ENCODE measurements around the gene TMC1. TPM values are rescaled to one million over a fixed set of nuclear protein-coding genes. Genes with fewer than 3 reads are reported as not detected.
"Not testable (repeated sequence)": the region's sequence is repeated elsewhere in the genome, so short reads cannot be mapped to it uniquely, and the experiment has no call there.

Gene TMC1
- not detected in 2 replicates for total RNA-seq (2014; rRNA removed; shearing (Covaris generic))

DNA sequence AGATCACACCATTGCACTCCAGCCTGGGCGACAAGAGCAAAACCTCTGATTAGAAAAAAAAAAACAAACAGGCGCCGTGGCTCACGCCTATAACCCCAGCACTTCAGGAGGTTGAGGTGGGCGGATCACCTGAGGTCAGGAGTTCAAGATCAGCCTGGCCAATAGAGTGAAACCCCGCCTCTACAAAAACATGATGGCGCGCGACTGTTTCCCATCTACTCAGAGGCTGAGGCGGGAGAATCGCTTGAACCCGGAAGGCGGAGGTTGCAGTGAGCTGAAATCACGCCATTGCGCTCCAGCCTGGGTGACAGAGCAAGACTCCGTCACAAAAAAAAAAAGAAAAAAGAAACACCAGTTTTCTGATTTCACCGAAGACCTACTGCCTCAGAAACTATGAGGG, at the start of gene TMC1:
TMC1 (plus strand) TSS at position 193 of the 400 bp plus-strand sequence. CDS start 127,041 bp downstream, outside the sequence.
- not testable (repeated sequence) for H3K9me3 ChIP-seq (replicated peaks); H3K36me3 ChIP-seq; H3K4me3 ChIP-seq; H3K27me3 ChIP-seq; DNase-seq; H3K4me1 ChIP-seq; H3K27ac ChIP-seq

DNA sequence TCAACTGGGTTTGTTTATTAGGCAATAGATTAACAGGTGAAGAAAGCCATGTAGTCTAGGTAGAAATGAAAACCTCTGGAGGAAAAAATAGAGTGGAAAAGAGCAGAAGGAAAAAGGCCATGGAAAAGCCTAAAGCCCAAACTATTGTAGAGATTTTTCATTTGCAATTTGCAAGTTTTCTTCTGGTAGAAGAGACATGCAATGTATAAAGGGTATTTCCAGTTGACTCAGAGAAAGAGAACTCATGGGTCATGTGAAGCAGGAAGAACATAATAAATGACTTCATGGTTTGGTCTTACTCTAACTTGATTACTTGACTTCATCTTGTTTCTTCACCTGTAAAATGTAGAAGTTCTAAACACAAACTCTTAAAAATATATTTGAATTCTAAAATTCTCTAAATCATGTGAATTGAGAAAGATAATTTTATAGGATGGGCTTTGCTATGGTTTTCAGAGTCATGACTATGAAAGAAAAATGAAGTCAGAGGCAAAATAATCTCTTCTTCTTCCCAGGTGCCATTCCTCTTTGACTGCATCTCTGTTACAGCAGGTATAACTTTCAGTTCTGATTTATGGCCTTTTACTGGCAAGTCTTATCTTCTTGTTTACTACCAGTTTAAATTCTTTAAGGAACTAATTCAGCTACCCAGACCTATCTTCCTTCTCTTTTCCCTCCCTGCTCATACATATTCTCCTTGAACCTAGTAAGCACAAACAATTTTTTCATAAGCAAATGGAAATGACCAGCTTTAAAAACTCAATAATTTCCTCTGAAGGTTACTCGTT, 47.7 kb upstream of the TMC1 start:
- H3K36me3 ChIP-seq, result no peaks in the 10 kb centered on the region
- H3K4me3 ChIP-seq, result no peak overlapping the region
- no peak for DNase-seq
- H3K27ac ChIP-seq, result no peak overlapping the region
- peaks cover 21% of the 10 kb centered on the region for H3K4me1 ChIP-seq
- H3K9me3 ChIP-seq (replicated peaks), result no peaks in the 10 kb centered on the region
- no peaks in the 10 kb centered on the region for H3K27me3 ChIP-seq

GRCh38 chr9:72474676-72475075, 46.7 kb upstream of the TMC1 start:
- Histone ChIP-seq H3K4me1 (peaks cover 15% of the 10 kb centered on the region; the same call in 1 of the 2 replicates), H3K27ac (no peak overlapping the region)

DNA sequence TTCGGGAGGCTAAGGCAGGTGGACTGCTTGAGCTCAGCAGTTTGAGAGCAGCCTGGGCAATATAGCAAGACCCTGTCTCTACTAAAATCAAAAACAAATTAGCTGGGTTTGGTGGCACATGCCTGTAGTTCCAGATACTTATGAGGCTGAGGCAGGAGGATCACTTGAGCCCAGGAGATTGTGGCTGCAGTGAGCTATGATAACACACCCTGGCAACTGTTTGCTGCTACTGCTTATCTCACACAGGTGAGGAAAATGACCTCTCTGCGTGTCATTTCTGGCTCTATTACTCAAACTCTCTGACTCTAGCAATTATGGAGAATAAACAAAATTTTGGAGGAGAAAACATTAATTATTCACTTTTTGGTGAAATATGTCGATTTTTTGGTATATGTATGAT, 45.3 kb upstream of the TMC1 start:
- no peaks in the 10 kb centered on the region for H3K36me3 ChIP-seq
- no peak overlapping the region for H3K4me3 ChIP-seq
- no peaks in the 10 kb centered on the region for H3K27me3 ChIP-seq
- H3K9me3 ChIP-seq (replicated peaks), result no peaks in the 10 kb centered on the region
- no peak for DNase-seq
- no peak overlapping the region for H3K27ac ChIP-seq
- H3K4me1 ChIP-seq, result peaks cover 15% of the 10 kb centered on the region; the same call in 1 of the 2 replicates

More at GRCh38 chr9:72474676-72475075, 46.7 kb upstream of the TMC1 start:
- Histone ChIP-seq H3K36me3 (no peaks in the 10 kb centered on the region), H3K4me3 (no peak overlapping the region), H3K27me3 (no peaks in the 10 kb centered on the region), H3K9me3 (replicated peaks) (no peaks in the 10 kb centered on the region)
- DNase-seq, result no peak

- Histone ChIP-seq H3K36me3 (no peaks in the 10 kb centered on the region), H3K27me3 (no peaks in the 10 kb centered on the region), H3K9me3 (replicated peaks) (no peaks in the 10 kb centered on the region), H3K4me3 (no peak overlapping the region), H3K27ac (no peak overlapping the region), H3K4me1 (peaks cover 15% of the 10 kb centered on the region; the same call in 1 of the 2 replicates)
- DNase-seq, result no peak
Observed at GRCh38 chr9:72476617-72477437, 44.6 kb upstream of the TMC1 start.

- peak in 1 of 2 experiments; percentile 41 for DNase-seq
- H3K27me3 ChIP-seq, result no peaks in the 10 kb centered on the region
- no peaks in the 10 kb centered on the region for H3K36me3 ChIP-seq
- H3K9me3 ChIP-seq (replicated peaks), result no peaks in the 10 kb centered on the region
- H3K4me3 ChIP-seq, result no peak overlapping the region
- no peak overlapping the region for H3K27ac ChIP-seq
- H3K4me1 ChIP-seq, result peaks cover 15% of the 10 kb centered on the region; the same call in 1 of the 2 replicates
Observed at GRCh38 chr9:72477930-72478518, 43.4 kb upstream of the TMC1 start.

GRCh38 chr9:72478966-72479365, 42.4 kb upstream of the TMC1 start:
- Histone ChIP-seq H3K9me3 (replicated peaks) (no peaks in the 10 kb centered on the region), H3K4me1 (peaks cover 15% of the 10 kb centered on the region; the same call in 1 of the 2 replicates), H3K36me3 (no peaks in the 10 kb centered on the region), H3K27me3 (no peaks in the 10 kb centered on the region), H3K27ac (no peak overlapping the region), H3K4me3 (no peak overlapping the region)
- DNase-seq, result no peak

DNA sequence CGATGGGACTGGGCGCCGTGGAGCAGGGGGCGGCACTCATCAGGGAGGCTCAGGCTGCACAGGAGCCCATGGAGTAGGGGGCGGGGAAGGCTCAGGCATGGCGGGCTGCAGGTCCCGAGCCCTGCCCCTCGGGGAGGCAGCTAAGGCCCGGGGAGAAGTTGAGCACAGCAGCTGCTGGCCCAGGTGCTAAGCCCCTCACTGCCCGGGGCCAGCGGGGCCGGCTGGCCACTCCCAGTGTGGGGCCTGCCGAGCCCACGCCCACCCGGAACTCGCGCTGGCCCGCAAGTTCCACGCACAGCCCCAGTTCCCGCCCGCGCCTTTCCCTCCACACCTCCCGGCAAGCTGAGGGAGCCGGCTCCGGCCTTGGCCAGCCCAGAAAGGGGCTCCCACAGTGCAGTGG, 41.1 kb upstream of the TMC1 start:
- H3K4me3 ChIP-seq; H3K27me3 ChIP-seq; H3K36me3 ChIP-seq; DNase-seq; H3K27ac ChIP-seq; H3K9me3 ChIP-seq (replicated peaks): not testable (repeated sequence)
- peaks cover 27% of the 10 kb centered on the region for H3K4me1 ChIP-seq

DNA sequence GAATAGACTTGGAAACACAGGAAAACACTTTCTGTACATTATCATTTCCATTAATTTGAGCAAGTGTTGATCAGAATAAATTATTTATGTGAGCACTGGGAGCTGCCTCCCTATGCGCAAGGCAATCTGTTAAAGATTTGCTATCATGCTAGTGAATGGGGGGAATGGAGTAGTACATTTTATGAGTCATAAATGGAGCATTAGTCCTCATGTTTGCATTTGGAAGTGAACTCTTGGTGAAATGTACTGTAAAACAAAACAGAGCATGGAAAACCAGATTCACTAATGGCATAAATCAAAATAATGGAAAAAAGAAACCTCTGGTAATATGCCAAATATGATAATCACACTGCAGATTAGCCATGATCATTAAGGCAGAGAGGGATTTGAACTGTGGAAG, 40.5 kb upstream of the TMC1 start:
- no peaks in the 10 kb centered on the region for H3K9me3 ChIP-seq (replicated peaks)
- peaks cover 33% of the 10 kb centered on the region for H3K4me1 ChIP-seq
- no peaks in the 10 kb centered on the region for H3K27me3 ChIP-seq
- no peak for DNase-seq
- H3K36me3 ChIP-seq, result no peaks in the 10 kb centered on the region
- H3K4me3 ChIP-seq, result no peak overlapping the region
- H3K27ac ChIP-seq, result no peak overlapping the region

GRCh38 chr9:72485821-72486593, 35.4 kb upstream of the TMC1 start:
- no peak overlapping the region for H3K4me3 ChIP-seq
- H3K27ac ChIP-seq, result peak overlapping the region; percentile 69
- peak; percentile 48 to 80 for DNase-seq
- peaks cover 33% of the 10 kb centered on the region for H3K4me1 ChIP-seq
- no peaks in the 10 kb centered on the region for H3K9me3 ChIP-seq (replicated peaks)
- no peaks in the 10 kb centered on the region for H3K36me3 ChIP-seq
- no peaks in the 10 kb centered on the region for H3K27me3 ChIP-seq

DNA sequence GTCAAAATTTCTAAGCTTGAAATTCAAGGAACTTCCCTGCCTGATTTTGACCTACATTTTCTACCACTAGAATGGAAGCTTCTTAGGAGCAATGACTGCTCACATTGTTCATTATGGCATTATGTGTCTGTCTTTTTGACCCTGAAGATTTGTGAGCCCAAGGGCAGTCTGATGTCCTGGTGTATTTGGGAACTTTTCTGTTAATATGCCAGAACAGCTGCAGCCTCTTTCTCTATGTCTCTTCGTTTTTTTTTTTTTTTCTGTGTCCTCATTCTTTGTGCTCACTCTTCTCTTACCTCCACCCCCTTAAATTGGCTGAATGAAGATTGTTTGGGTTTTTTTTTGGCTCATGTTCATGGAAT, 34.8 kb upstream of the TMC1 start:
- Histone ChIP-seq H3K27me3 (no peaks in the 10 kb centered on the region), H3K36me3 (no peaks in the 10 kb centered on the region)
- peak; percentile 60 to 89 for DNase-seq

GRCh38 chr9:72487665-72488064, 33.7 kb upstream of the TMC1 start:
- H3K4me3 ChIP-seq; H3K9me3 ChIP-seq (replicated peaks); H3K27me3 ChIP-seq; DNase-seq; H3K36me3 ChIP-seq; H3K27ac ChIP-seq: not testable (repeated sequence)
- peaks cover 33% of the 10 kb centered on the region for H3K4me1 ChIP-seq

More for the DNA sequence above, 34.8 kb upstream of the TMC1 start:
- Histone ChIP-seq H3K4me1 (peaks cover 33% of the 10 kb centered on the region), H3K9me3 (replicated peaks) (no peaks in the 10 kb centered on the region), H3K27ac (peak overlapping the region; percentile 69), H3K4me3 (no peak overlapping the region)

DNA sequence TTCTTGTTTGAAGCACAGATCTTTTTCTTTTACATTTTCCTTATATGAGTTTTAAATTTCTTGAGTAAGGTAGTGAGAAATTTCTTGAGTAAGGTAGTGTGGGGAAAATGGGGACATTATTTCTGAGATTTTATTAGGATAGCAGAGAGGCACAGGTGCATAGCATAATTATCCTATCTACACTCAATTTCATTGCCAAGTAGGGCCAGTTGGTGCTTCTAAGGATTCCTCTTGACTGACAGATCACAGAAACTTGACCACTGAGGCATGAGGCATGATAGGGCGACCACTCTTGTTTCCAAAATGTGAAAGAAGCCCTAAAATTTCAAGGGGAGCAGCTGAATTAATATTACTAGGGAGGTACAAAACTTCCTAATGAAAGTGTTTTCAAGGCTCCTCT, 31.4 kb upstream of the TMC1 start:
- Histone ChIP-seq H3K4me3 (no peak overlapping the region), H3K36me3 (no peaks in the 10 kb centered on the region), H3K9me3 (replicated peaks) (no peaks in the 10 kb centered on the region), H3K27me3 (no peaks in the 10 kb centered on the region), H3K27ac (no peak overlapping the region), H3K4me1 (peaks cover 24% of the 10 kb centered on the region)
- DNase-seq, result no peak

GRCh38 chr9:72491242-72491641, 30.2 kb upstream of the TMC1 start:
- no peaks in the 10 kb centered on the region for H3K9me3 ChIP-seq (replicated peaks)
- no peaks in the 10 kb centered on the region for H3K27me3 ChIP-seq
- peaks cover 11% of the 10 kb centered on the region for H3K4me1 ChIP-seq
- H3K36me3 ChIP-seq, result no peaks in the 10 kb centered on the region
- DNase-seq, result no peak
- H3K27ac ChIP-seq, result no peak overlapping the region
- H3K4me3 ChIP-seq, result no peak overlapping the region

Data from SJCRH30 (cell line).